Neural progenitor cell (in vitro differentiated cells): ENCODE data around the gene PRR29.

Experiments
- EZH2 ChIP-seq: fragments of 200-600 bp; sonication (generic); IDR thresholded peaks from 2 replicates; pipeline ENCODE4 v1.6.1; 2017; ENCODE audit warnings: antibody characterized with exemption, mild to moderate bottlenecking, moderate library complexity
- EZH2phosphoT487 ChIP-seq: fragments of 200-600 bp; sonication (generic); IDR thresholded peaks from 2 replicates; pipeline ENCODE4 v1.6.1; 2017; ENCODE audit warnings: antibody characterized with exemption
- TF ChIP-seq, protein P1 (sequence below): fragments of 200-600 bp; sonication (generic); IDR thresholded peaks from 2 replicates; pipeline ENCODE4 v1.5.1; 2017; ENCODE audit warnings: antibody characterized with exemption, mild to moderate bottlenecking

DNA sequence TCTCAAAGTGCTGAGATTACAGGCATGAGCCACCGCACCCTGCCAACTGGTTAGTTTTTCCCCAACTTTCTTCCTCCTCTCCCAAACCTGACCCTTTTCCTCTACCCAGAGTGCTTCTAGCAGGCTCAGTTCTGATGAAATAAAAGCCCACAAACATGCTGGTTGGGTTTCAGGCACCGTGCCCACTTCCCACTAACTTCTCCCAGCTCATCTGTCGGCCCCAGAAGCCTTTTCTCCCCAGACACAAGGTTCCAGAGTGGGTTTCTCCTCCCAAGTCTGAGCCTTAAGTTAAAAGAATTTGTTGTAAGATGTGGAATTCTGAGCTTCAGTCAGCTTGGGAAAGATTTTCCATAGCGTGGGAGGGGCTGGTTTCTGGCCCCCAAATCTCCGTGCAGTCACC is 13.9 kb upstream of the PRR29 start:
- TF ChIP-seq, protein P1, sequence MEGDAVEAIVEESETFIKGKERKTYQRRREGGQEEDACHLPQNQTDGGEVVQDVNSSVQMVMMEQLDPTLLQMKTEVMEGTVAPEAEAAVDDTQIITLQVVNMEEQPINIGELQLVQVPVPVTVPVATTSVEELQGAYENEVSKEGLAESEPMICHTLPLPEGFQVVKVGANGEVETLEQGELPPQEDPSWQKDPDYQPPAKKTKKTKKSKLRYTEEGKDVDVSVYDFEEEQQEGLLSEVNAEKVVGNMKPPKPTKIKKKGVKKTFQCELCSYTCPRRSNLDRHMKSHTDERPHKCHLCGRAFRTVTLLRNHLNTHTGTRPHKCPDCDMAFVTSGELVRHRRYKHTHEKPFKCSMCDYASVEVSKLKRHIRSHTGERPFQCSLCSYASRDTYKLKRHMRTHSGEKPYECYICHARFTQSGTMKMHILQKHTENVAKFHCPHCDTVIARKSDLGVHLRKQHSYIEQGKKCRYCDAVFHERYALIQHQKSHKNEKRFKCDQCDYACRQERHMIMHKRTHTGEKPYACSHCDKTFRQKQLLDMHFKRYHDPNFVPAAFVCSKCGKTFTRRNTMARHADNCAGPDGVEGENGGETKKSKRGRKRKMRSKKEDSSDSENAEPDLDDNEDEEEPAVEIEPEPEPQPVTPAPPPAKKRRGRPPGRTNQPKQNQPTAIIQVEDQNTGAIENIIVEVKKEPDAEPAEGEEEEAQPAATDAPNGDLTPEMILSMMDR: no peak
- TF ChIP-seq EZH2 (no peak), EZH2phosphoT487 (no peak)
